Ammon's horn (tissue), 1 donor: ENCODE results near the gene MMP27.
"Not testable (repeated sequence)": the region's sequence is repeated elsewhere in the genome, so short reads cannot be mapped to it uniquely, and the experiment has no call there.

Experiments used
- DNase-seq: peaks from one replicate; pipeline ENCODE4 v3.0.0-alpha.2; 2016; ENCODE audit warnings: low spot score

The MMP27 gene, protein sequence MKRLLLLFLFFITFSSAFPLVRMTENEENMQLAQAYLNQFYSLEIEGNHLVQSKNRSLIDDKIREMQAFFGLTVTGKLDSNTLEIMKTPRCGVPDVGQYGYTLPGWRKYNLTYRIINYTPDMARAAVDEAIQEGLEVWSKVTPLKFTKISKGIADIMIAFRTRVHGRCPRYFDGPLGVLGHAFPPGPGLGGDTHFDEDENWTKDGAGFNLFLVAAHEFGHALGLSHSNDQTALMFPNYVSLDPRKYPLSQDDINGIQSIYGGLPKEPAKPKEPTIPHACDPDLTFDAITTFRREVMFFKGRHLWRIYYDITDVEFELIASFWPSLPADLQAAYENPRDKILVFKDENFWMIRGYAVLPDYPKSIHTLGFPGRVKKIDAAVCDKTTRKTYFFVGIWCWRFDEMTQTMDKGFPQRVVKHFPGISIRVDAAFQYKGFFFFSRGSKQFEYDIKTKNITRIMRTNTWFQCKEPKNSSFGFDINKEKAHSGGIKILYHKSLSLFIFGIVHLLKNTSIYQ

DNA sequence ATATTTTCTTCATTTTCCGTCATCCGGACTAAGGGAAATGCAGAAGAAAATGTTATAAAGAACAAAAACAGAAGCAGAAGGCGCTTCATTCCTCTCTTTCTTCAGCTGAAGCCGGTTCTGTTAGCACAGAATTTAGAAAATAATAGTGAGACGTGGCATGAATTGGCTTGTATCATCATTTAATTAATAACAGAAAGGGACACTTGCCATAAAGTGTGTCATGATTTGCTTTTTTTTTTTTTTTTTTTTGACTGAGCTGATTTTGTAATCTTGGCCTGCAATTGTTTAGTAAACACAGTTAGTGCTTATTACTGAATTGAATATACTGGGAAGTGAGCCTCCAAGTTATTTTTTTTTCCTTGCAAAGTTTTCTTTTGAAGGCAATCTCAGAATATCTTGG is at the start of gene MMP27:
MMP27 (minus strand) TSS at position 144 of the 400 bp plus-strand sequence; CDS start at position 89, 55 bp downstream.
- no peak for DNase-seq

DNA sequence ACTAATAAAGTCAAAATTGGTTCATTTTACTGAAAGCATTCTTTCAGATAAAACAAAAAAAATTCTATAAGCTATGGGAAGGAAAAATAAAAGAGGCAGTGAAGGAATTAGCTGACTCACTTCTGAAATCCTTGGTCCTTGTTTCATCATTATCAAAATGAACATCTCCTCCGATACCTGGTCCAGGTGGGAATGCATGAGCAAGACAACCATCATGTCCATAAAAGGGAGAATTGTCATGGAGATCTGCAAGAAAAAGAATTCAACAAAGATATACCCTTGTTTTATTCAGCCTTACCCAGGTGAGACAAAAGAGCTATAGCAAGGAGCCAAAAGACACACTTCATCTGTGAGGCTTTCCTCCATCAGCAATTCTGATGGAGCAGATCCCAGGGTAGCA is 47.7 kb upstream of the MMP27 start:
- no peak for DNase-seq

DNA sequence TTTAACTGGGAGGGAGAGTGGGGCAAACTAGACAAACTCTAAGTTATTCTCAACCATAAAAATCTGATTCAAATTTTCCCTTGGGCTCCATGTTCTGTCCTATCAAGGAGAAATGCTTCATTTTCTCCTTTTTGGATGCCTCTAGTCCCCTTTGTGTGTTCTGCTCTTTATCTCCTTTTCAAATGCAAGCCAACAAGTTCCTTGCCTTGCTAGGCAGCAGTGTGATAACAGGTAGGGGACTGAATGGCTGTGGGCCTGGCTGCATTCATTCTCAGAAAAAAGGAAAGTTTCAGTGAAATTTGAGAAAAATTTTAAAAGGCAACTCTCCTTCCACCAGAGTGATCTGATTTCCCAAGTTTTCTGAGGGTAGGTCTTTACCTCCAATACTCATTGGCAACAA is 46.1 kb upstream of the MMP27 start:
- no peak for DNase-seq

DNA sequence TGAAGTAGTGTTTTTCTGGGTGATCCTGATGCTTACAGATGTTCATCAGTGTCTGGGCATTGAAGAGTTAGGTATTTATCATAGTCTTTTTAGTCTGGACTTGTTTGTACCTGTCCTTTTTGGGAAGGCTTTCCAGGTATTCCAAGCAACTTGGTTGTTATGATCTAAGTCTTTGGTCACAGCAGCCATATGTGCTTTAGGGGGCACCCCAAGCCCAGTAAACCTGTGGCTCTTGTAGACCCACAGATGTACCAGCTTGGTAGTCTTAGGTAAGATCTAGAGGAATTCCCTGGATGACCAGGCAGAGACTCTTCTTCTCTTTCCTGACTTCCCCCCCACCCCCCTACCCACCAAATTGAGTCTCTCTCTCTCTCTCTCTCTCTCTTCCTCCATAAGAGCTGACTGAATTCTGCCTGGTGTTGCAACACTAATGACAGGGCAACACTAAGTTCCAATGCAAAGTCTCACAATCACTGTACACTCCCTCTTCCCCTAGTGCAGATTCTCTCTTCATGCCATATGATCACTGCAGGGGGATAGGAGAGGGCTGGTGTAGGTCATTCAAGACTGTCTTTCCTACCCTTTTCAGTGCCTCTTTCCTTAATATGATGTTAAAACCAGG is 43.6 kb upstream of the MMP27 start:
- DNase-seq: no peak

DNA sequence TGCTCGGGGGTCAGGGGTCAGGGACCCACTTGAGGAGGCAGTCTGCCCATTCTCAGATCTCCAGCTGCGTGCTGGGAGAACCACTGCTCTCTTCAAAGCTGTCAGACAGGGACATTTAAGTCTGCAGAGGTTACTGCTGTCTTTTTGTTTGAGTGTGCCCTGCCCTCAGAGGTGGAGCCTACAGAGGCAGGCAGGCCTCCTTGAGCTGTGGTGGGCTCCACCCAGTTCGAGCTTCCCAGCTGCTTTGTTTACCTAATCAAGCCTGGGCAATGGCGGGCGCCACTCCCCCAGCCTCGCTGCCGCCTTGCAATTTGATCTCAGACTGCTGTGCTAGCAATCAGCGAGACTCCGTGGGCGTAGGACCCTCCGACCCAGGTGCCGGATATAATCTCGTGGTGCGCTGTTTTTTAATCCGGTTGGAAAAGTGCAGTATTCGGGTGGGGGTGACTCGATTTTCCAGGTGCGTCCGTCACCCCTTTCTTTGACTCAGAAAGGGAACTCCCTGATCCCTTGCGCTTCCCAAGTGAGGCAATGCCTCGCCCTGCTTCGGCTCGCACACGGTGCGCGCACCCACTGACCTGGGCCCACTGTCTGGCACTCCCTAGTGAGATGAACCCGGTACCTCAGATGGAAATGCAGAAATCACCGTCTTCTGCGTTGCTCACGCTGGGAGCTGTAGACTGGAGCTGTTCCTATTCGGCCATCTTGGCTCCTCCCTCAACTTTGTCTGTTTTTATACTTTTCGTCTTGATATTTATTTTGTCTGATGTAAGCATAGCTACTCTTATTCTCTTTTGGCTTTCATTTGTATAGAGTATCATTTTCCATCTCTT is 41.4 kb upstream of the MMP27 start:
- DNase-seq: not testable (repeated sequence)

DNA sequence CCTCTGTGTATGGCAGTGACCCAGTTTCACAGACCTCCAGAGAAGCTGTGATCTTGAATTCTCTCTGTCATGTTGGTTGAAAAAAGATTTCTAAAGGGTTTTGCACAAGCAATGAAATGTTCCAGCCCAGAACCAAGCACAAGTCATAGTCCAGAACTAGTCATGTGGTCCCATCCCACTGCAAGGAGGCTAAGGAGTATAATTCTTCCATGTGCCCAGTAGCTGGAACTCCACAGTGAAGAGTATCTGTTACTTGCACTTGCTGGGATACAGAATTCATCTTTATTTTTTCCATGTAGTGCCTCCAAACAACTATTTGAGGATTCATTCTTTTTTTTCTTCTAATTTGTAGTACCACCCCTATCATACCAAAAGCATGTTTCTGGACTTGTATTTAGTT is 29.1 kb upstream of the MMP27 start:
- DNase-seq: no peak

DNA sequence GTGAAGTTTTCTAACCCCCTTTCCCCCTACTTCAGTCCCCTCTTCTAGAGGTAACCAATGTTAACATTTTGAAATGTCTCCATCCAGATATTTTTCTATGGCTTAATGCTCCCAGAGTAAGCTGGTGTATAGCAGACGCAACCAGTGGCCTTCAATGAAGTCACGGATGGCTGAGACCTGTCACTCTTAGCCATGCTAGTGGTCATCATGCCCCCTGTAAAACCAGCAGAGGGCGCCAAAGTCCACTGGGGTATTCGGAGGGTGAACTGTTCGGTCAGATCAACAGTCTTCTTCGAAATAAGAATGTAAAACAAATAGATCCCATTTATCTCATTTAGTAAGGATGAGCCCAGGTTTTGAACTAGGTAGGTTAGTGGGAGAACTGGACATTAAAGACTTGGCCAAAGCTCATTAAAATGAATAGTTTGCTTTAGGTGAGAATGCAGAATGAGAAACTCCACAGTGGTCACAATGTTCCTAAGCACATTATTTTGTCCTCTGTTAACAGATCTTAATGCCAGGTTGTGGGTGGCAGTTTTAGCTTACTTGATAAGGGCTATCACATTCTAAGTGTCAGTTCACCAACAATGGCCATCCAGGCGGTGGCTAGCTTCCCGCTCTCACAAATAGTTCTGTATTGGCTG is 27.8 kb upstream of the MMP27 start:
- DNase-seq: peak; percentile 7

DNA sequence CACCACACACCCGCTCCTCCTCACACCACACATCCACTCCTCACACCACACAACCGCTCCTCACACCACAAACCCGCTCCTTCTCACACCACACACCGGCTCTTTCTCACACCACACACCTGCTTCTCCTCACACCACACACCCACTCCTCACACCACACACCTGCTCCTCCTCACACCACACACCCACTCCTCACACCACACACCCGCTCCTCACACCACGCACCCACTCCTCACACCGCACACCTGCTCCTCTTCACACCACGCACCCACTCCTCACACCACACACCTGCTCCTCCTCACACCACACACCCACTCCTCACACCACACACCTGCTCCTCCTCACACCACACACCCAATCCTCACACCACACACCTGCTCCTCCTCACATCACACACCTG is 25.4 kb upstream of the MMP27 start:
- DNase-seq: not testable (repeated sequence)

DNA sequence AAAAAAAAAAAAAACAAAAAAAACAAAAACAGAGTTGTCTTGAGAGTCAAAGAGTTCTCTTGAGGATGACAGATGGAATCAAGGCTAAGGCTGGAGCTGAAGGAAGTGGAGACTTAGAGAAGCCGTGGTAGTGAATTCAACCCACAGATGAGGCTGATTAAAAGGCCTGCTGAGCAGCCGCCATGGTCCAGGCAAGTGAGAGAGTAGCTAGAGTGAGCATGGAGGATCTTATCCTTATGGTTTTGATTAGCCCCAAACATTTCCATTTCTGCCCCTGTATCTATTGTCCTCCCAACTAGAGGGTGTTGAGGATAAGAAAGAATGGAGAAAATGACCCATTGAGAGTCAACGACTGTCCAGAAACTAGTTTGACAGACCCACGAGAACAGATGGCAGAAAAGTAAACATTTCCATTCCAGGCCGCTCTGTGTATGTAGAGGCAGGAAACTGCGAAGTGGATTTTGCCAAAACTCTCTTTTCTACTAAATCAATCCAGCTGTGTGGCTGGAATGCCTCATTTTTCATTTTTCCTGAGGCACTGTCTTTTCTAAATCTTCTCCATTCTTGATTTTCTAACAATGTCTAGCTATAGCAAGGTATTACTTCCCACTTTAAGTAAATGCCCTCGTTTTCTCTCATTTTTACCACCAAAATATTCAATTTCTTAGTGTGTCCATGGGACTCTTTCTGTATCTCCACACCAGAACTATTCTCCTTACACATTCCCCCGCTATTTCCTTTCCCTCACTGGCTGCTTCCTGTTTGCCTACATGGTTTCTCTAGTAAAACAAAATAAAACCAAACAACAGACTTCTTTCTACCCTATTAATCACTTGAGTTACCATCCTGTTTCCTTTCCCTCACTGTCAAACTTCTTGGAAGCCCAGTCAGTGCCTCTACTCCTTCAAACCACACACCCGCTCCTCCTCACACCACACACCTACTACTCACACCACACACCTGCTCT is 24.6 kb upstream of the MMP27 start:
- DNase-seq: no peak

DNA sequence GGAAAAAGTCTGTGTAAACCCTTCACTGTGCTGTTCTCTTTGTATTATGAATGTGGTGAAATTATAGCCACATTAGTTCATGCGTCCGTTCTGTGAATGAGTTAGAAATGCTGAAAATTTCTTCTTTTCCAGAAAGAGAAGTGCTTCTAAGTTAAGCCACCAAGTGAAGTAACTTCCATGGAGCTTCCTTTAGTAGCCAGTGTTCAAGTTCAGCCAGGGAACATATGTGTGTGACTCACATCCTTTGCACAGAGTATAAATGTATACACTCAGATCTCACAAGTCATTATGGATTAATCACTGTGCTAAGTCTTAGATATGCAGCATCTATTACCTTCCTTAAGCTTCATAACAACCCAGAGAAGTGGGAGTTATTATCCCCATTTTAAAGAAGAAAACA is 22.3 kb upstream of the MMP27 start:
- no peak for DNase-seq

DNA sequence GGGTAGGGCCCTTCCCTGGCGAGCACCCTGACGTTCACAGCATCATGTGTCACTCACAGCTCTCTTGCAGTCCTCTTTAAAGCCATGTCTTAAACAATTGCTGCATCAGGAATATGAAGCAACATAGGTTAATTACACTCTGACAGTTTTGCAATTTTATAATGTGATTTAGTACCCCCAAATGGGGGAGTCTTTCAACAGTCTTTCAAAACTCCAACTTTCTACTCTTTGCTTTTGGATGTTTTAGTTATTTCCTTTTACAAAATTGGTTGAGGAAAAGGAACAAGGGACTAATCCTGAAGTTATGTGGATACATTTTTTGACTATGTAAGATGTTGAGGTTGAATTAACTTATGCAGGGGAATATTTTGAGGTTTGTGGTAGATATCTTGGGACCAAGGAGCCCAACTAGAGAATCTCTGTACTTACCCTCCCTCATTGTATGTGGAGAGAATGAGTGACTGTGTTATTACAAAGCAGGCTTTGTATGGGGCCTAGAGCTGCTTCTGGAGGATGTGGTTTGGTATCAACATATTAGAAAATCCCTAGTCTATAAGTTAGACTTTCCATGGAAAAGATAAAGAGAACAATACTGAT is 19.4 kb upstream of the MMP27 start, which contains the start of gene MMP8:
MMP8 (minus strand) TSS at position 51 of the 597 bp plus-strand sequence. CDS start 99 bp downstream, outside the sequence.
- peak; percentile 6 for DNase-seq

DNA sequence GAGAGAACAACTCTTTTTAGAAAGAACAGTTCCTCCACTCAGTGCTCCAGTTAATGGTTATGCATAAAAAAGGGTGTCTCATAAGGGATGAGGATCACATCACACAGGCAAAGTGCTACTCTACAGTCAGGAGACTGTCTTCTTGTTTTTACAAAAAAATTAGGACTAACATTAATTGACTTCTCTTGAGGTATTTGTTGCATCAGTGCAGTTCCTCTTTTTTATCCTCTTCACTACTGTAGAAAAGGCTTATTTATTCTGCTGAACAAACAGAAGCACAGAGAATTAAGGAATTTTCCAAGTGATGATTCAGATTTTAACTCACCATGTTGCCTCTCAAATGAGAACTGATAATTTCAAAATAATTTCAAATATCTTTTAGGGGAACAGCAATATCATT is 17.3 kb upstream of the MMP27 start:
- DNase-seq: no peak

DNA sequence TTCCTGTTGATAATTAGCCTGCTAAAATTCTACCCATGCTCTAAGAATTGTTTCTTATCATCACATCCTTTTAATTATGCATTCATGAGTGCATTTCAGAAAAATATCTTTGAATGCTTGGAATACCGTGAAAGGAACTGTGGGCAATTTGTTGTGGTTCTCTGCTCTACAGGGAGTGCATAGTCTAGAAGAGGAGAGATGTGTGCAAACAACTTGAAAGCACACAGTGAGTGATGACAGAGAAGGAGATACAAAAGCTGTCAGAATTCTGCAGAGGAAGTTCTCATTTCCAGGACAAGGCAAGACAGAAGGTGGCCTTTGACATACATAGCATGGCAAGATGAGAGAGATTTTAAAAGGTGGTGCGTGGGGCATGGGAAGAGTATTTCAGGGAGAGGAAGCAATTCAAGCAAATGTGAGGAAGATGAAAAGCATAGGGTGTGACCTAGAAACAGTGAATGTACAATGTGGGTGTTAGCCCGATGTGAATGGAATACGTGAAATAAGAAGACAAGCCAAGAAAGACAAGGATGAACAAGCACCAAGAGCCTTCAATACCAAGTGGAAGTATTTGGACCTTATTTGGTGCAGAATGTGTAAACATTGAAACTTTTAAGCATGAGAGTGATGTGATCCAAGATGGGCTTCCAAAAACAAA is 14.2 kb upstream of the MMP27 start:
- no peak for DNase-seq

DNA sequence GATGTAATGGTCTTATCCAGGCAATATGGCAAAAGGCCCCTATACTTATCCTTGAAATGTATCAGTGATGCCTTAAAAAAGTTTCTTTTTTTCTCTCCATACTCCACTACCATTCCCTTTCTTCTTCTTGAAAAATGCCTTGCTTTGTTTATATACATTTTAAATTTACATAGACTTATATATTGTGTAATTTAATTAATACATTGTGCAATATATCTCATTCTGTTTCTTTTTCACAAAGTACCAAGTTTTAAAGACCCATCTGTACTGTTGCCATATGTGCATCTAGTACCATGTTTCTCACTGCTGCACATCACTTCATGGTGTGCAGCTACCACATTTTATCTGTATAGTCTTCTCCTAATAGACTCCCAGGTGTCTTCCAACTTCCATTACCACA is 11.7 kb upstream of the MMP27 start:
- no peak for DNase-seq

DNA sequence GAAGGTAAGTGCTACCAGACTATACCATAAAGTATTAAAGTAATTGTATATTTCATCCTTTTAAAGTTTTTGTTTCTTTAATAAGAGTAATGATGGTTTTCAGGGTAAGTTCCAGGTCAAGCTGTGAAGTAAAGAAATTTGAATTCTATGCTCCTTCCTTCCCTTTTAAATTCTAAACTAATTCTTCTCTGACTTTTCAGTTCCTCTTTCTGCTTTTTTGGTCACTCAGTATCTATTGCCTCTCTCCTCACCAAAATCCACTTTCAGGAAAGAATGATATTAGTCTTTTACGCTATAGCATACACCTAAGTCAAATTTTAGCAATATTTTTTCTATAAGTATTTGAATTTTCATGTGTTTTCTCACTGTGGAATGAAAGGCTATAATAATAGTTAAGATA is 11.0 kb upstream of the MMP27 start:
- no peak for DNase-seq

DNA sequence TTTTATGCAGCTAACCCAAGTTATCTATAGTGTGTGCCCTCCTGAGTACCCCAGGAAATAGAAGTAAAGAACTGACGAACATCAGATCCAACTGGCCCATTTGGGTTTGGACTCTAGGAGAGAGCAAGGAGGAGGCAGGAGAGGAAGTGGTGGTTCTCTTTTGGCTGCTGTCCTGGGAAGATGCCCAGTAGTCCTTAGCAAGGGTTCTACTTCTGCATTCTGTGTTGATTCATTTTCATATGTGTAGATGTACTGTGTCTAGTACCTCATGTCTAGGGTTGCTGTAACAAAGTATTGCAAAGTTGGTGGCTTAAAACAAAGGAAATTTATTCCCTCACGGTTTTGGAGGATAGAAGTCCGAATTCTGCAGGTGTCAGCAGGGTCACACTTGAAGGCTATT is 6.6 kb upstream of the MMP27 start:
- DNase-seq: peak; percentile 9

DNA sequence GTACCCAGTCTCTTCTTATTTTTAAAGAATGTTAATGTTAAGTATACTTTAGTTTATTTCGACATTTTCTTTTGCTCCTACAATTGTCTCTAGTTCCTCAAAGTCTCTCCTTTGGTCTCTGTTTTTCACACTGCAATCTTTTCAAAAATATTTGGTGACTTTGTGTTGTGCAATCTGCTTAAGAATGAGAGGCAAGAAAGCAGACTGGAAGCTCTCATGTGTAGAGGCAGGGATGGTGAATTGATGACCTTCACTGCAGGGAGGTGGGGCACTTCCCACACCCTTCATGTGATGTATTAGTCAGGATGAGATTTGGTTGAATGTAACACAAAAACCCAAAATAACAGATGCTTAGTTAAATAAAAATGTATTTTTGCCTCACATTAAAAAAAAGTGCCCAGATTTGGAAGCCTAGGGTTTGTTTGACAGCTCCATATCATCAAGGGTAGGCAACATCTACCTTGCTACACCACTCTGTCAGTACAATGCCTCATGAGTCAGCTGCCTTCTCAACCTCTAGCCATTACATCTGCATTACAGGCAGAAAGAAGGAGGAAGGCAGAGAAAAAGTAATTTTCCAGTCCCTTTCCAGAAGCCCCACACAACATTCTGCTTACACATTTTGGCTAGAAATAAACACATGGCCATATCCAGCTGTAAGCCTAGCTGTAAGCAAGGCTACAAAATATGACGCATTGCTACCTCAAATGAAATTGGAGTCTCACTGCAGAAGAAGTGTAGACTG is 3.8 kb upstream of the MMP27 start:
- DNase-seq: no peak

DNA sequence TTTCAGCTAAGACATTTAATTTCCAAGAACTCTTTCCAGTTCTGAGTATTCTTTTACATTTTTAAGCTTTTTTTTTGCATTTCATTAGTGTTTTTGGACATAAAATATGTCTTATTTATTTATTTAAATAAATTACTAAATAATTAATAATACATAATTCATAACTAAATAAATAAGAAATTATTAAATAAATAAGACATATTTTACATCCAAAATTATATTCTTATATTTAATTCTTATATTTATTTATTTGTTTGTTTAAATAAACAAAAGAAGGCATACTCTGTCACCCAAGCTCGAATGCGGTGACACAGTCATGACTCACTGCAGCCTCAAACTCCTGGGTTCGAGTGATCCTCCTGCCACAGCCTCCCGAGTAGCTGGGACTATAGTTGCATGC is 3.1 kb upstream of the MMP27 start:
- DNase-seq: no peak

DNA sequence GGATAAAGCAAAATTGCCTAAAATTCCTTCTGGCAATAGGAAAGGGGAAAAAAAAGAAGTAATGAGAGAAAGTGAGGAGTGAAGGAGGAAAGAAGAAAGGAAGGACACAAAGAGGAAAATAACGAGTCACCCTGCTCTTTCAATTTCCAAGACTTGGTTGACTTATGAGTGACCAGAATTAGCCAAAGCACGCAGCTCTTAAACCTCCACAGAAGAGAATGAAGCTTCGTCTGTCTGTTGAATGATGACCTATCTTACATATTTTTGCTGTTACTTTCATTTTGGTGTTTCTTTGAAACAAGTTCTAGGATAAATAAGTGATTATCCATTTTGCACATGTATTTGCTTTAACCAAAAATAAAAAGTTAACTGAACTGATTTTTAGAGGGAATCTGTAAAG is 728 bp downstream of the MMP27 start:
- DNase-seq: no peak
